Bronchial epithelial cell (primary cell): ENCODE measurements around the gene APBB2. TPM values are rescaled to one million over a fixed set of nuclear protein-coding genes. Genes with fewer than 3 reads are reported as not detected.

ENCODE experiments used
- DNase-seq: peaks from one replicate; pipeline ENCODE4 v3.0.0-alpha.2; 2010; ENCODE audit warnings: low read depth
- FAIRE-seq: peaks from 2 replicates; lab custom pipeline; 2011; peaks lifted over from hg19 to GRCh38; lab: Jason Lieb, UNC
- H3K27me3 ChIP-seq: 2 replicates; pipeline ENCODE4 v1.5.1; 2011; ENCODE audit warnings: low read length; ENCODE audit not compliant: control insufficient read depth, insufficient read depth
- H3K36me3 ChIP-seq: 2 replicates; pipeline ENCODE4 v1.5.1; 2011; ENCODE audit warnings: low read length; ENCODE audit not compliant: control insufficient read depth, insufficient read depth
- H3K4me3 ChIP-seq: 2 replicates; pipeline ENCODE4 v1.5.1; 2011; ENCODE audit warnings: mild to moderate bottlenecking, low read depth, low read length, control low read depth
- total RNA-seq: library from RNA; depleted of rRNA; stranded (reverse); fragments of >200 nt; gene quantifications from 2 replicates; pipeline ENCODE4 v1.2.1, GENCODE V29; 2014
- TF ChIP-seq, protein P1 (sequence below): IDR thresholded peaks from 2 replicates; pipeline ENCODE4 v1.5.1; 2011; ENCODE audit warnings: mild to moderate bottlenecking, moderate library complexity, low read length, control low read depth, inconsistent platforms; ENCODE audit not compliant: insufficient read depth, severe bottlenecking

Gene APBB2
- total RNA-seq, 1 donor from 2014 or later: 39.2 TPM

DNA sequence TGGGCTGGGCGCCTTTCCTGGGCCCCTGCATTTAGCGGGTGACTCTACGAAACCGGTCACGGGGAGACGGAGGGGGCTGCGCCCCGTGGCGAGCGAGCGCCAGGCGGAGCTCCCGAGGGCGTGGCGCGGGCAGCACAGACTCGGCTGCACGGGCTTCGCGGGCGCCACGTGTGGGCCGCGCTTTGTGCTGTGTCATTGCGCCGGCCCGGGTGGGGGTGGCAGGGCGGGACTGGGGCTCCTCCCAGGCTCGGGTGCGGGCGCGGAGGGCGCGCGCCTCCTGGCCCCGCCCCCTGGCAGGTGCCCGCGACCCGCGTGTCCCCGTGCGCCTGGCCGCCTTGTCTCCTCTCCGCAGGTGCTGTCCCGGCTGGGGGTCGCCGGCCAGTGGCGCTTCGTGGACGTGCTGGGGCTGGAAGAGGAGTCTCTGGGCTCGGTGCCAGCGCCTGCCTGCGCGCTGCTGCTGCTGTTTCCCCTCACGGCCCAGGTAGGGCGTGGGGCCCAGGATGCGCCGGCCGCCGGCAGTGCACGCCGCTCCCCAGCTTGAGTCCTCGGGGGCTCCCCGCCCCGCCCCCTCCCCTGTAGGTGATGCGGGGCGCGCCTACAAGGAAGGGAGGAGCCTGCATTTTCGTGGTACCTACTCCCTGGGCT lies 43.0 kb upstream of the APBB2 start:
- FAIRE-seq (no peak), DNase-seq (no peak)
- Histone ChIP-seq H3K4me3 (peak overlapping the region; percentile 37), H3K36me3 (no peaks in the 10 kb centered on the region), H3K27me3 (peaks cover 9% of the 10 kb centered on the region)
- TF ChIP-seq, protein P1, sequence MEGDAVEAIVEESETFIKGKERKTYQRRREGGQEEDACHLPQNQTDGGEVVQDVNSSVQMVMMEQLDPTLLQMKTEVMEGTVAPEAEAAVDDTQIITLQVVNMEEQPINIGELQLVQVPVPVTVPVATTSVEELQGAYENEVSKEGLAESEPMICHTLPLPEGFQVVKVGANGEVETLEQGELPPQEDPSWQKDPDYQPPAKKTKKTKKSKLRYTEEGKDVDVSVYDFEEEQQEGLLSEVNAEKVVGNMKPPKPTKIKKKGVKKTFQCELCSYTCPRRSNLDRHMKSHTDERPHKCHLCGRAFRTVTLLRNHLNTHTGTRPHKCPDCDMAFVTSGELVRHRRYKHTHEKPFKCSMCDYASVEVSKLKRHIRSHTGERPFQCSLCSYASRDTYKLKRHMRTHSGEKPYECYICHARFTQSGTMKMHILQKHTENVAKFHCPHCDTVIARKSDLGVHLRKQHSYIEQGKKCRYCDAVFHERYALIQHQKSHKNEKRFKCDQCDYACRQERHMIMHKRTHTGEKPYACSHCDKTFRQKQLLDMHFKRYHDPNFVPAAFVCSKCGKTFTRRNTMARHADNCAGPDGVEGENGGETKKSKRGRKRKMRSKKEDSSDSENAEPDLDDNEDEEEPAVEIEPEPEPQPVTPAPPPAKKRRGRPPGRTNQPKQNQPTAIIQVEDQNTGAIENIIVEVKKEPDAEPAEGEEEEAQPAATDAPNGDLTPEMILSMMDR: no peak

DNA sequence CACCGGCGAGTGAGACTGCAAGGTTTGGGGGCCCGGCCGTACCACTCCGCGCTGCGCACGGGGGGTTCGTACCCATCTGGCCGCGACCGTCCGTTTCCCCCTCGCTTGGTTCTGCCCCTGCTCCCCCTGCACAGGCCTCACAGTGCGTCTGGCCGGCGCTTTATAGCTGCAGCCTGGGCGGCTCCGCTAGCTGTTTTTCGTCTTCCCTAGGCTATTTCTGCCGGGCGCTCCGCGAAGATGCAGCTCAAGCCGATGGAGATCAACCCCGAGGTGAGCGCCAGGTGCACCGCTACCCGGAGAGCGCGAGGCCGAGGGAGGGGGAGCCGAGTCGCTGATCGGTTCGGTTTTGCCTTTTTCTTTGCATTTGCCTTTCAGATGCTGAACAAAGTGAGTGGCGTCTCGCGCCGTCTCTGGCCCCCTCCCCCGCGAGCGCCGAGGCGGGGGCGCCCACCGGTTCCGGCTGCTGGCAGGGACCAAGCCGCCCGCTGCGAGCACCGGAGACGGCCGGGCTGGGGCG lies 42.5 kb upstream of the APBB2 start, which contains the start of gene UCHL1:
Gene UCHL1, plus strand, starts transcription at position 189 of the 517 bp plus-strand sequence. Its CDS starts 49 bp downstream, at position 238.
- no peak for FAIRE-seq
- DNase-seq: no peak
- H3K4me3 ChIP-seq: peak within 1 kb of the TSS; percentile 37
- H3K36me3 ChIP-seq: no peaks in the 10 kb centered on the region
- TF ChIP-seq, protein P1: no peak
- peaks cover 9% of the 10 kb centered on the region for H3K27me3 ChIP-seq

DNA sequence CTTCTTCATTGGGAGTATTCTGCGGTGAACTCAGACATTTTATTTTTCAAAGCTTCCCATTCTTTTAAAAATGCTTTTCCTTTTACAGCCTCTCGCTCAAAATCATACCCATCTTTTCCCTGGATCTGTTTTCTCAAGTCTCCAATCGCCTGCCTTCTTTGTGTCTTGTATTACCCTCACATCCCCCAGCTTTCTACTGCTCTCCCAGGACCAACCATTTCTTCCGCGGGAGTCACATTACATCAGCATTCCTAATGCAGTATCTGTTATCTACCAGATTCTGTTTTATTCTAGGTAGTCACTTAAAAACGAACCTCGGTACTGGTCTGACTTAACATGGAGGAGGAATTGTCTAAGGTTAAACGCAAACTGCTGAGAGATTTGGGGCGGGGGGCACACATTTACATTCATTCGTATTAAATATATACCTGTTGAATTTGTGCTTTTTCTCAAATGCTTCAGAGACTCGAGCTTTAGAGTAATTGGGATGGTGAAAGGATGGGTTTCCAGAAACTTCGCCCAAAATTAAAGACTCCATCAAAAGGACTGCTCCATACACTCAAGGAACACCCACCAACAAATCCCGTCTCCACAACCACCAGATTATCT lies 41.9 kb upstream of the APBB2 start:
- Histone ChIP-seq H3K4me3 (peak overlapping the region; percentile 37), H3K27me3 (peaks cover 9% of the 10 kb centered on the region), H3K36me3 (no peaks in the 10 kb centered on the region)
- FAIRE-seq: no peak
- TF ChIP-seq, protein P1: no peak
- no peak for DNase-seq

DNA sequence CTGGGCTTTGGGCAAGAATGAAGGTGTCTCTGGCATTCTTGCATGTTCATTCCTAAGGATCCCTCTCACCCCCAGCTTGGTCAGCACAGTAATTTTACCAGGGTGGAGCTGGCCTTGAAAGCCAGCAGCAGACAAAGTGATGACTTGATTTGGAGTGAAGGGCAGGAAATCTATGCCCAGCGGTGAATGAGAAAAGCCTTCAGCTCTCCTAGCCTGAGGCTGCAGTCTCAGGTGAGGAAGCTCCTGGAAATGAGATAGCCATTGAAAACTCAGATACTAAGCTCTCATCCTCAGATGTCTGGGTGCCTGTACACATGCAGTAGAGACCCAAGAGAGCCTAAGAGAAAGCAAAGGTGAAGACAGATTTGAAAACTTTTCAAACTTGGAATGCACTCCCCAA lies 31.6 kb upstream of the APBB2 start:
- FAIRE-seq (peak; percentile 62), DNase-seq (no peak)
- Histone ChIP-seq H3K27me3 (peaks cover 5% of the 10 kb centered on the region), H3K36me3 (no peaks in the 10 kb centered on the region), H3K4me3 (no peak overlapping the region)
- TF ChIP-seq, protein P1: no peak

DNA sequence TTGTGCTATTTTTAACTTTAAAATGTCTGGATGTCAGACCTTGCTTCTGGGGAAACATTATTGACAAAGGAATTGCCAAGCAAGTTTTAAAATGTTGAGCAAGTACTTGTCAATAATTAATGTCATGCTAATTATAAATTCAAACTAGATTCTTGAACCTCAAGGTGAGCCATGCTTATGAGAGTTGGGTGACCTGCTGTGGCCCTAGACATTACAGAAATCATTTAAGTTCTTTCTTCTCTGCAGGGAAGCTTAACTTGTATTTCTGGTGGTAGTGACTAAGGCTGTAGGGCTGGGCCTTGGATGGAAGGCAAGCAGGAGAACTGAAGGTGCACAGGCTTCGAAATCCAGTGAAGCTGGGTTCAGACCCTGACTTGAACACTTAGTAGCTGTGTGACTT lies 27.6 kb upstream of the APBB2 start:
- H3K27me3 ChIP-seq: peaks cover 5% of the 10 kb centered on the region
- FAIRE-seq: no peak
- no peak for DNase-seq

More for the DNA sequence above, 27.6 kb upstream of the APBB2 start:
- TF ChIP-seq, protein P1: no peak
- no peaks in the 10 kb centered on the region for H3K36me3 ChIP-seq
- H3K4me3 ChIP-seq: no peak overlapping the region
